NCI-H345 treated with DMSO at 0.1 percent for 48 hours (cell line): ENCODE data around the gene SELENON.

Experiments
- DNase-seq: peaks from one replicate; lab custom pipeline; 2025; ENCODE audit not compliant: unreplicated experiment; lab: John Stamatoyannopoulos, UW

SELENON gene

GRCh38 chr1:25770541-25771220, 29.3 kb upstream of the SELENON start:
- no peak for DNase-seq

- DNase-seq = no peak
Measured at GRCh38 chr1:25771221-25772114, 28.5 kb upstream of the SELENON start.

GRCh38 chr1:25772164-25772563, 27.8 kb upstream of the SELENON start:
- no peak for DNase-seq

GRCh38 chr1:25772692-25773245, 27.2 kb upstream of the SELENON start:
- DNase-seq = no peak

GRCh38 chr1:25773441-25774125, 26.4 kb upstream of the SELENON start:
- no peak for DNase-seq

GRCh38 chr1:25774206-25774803, 25.7 kb upstream of the SELENON start:
- DNase-seq = no peak

GRCh38 chr1:25774921-25775771, 24.8 kb upstream of the SELENON start:
- DNase-seq = peak; percentile 38

GRCh38 chr1:25779388-25779787, 20.6 kb upstream of the SELENON start:
- DNase-seq = no peak

GRCh38 chr1:25779894-25780293, 20.1 kb upstream of the SELENON start:
- DNase-seq = no peak

- no peak for DNase-seq
Measured at GRCh38 chr1:25780318-25781129, 19.5 kb upstream of the SELENON start.

GRCh38 chr1:25781130-25781433, 18.9 kb upstream of the SELENON start:
- DNase-seq = no peak

- no peak for DNase-seq
Measured at GRCh38 chr1:25782608-25783201, 17.3 kb upstream of the SELENON start.

- DNase-seq = no peak
Measured at GRCh38 chr1:25784575-25785051, 15.4 kb upstream of the SELENON start.

GRCh38 chr1:25785333-25786067, 14.5 kb upstream of the SELENON start:
- no peak for DNase-seq

GRCh38 chr1:25786887-25787759, 12.9 kb upstream of the SELENON start:
- DNase-seq = no peak

- DNase-seq = no peak
Measured at GRCh38 chr1:25787760-25788166, 12.2 kb upstream of the SELENON start.

GRCh38 chr1:25790472-25790871, 9.5 kb upstream of the SELENON start:
- DNase-seq = no peak
